ENCODE data around the gene VIPAS39. TPM values are rescaled to one million over a fixed set of nuclear protein-coding genes. Genes with fewer than 3 reads are reported as not detected.

VIPAS39 gene
- total RNA-seq, 6 experiments from 2014 or later, result 7.2 to 9.9 (median 8.6) TPM

- peaks cover 10 to 51% (median 30%) of the 10 kb centered on the region in 4 donors for H3K36me3 ChIP-seq
- intact Hi-C loops (cut with DNase I), result no loop called here
- no peak for ATAC-seq
- H3K9me3 ChIP-seq, result no peaks in the 10 kb centered on the region
- H3K4me1 ChIP-seq, result no peaks in the 10 kb centered on the region
- no peak for DNase-seq
- TF ChIP-seq POLR2A (IDR thresholded peaks at IDR 0.05), result no peak
- no peak for TF ChIP-seq CTCF (IDR thresholded peaks at IDR 0.05)
- no peaks in the 10 kb centered on the region for H3K27me3 ChIP-seq
- 91% methylated on average over 1 of the region's 1 CpG for WGBS (ENCODE audit: insufficient coverage, low coverage, low lambda C conversion rate, missing lambda C conversion rate)
- no peak overlapping the region for H3K27ac ChIP-seq
- H3K4me3 ChIP-seq, result no peak overlapping the region
These were observed 12.1 kb upstream of the VIPAS39 start for GRCh38 chr14:77469539-77469938.

- intact Hi-C loops (cut with DNase I), result no loop called here
- no peak for ATAC-seq
- no peaks in the 10 kb centered on the region for H3K9me3 ChIP-seq
These were observed 11.7 kb upstream of the VIPAS39 start for GRCh38 chr14:77469067-77469505.

GRCh38 chr14:77467801-77468200, 10.4 kb upstream of the VIPAS39 start:
- no peak overlapping the region for H3K4me3 ChIP-seq
- intact Hi-C loops (cut with DNase I), result no loop called here
- no peaks in the 10 kb centered on the region for H3K4me1 ChIP-seq
- ATAC-seq, result no peak
- TF ChIP-seq POLR2A (IDR thresholded peaks at IDR 0.05) (no peak), CTCF (IDR thresholded peaks at IDR 0.05) (no peak)
- peaks cover 12 to 69% (median 44%) of the 10 kb centered on the region in 4 donors for H3K36me3 ChIP-seq
- 80% methylated on average over 4 of the region's 5 CpGs for WGBS (ENCODE audit: insufficient coverage, low coverage, low lambda C conversion rate, missing lambda C conversion rate)
- H3K27ac ChIP-seq, result no peak overlapping the region
- no peaks in the 10 kb centered on the region for H3K9me3 ChIP-seq
- DNase-seq, result no peak
- no peaks in the 10 kb centered on the region for H3K27me3 ChIP-seq

More at GRCh38 chr14:77469067-77469505, 11.7 kb upstream of the VIPAS39 start:
- Histone ChIP-seq H3K27ac (no peak overlapping the region), H3K4me1 (no peaks in the 10 kb centered on the region), H3K27me3 (no peaks in the 10 kb centered on the region), H3K4me3 (no peak overlapping the region), H3K36me3 (peaks cover 12 to 56% (median 33%) of the 10 kb centered on the region in 4 donors)
- no peak for DNase-seq
- WGBS (ENCODE audit: insufficient coverage, low coverage, low lambda C conversion rate, missing lambda C conversion rate), result 75% methylated on average over 4 of the region's 14 CpGs
- TF ChIP-seq POLR2A (IDR thresholded peaks at IDR 0.05) (no peak), CTCF (IDR thresholded peaks at IDR 0.05) (no peak)

- H3K27ac ChIP-seq, result peak overlapping the region in 1 of 3 donors; percentile 99
These were observed 1.8 kb upstream of the VIPAS39 start for GRCh38 chr14:77459072-77459723.

More at GRCh38 chr14:77459072-77459723, 1.8 kb upstream of the VIPAS39 start:
- H3K27me3 ChIP-seq, result no peaks in the 10 kb centered on the region
- intact Hi-C loops (cut with DNase I), result no loop called here
- H3K36me3 ChIP-seq, result peaks cover 7 to 48% (median 33%) of the 10 kb centered on the region in 4 donors
- TF ChIP-seq POLR2A (IDR thresholded peaks at IDR 0.05) (no peak), CTCF (IDR thresholded peaks at IDR 0.05) (peak; percentile 33 to 47 (median 40))
- H3K4me1 ChIP-seq, result peaks cover 0 to 20% (median 4%) of the 10 kb centered on the region in 4 donors
- ATAC-seq (no peak), DNase-seq (peak in 1 of 3 donors; percentile 47)
- H3K9me3 ChIP-seq, result no peaks in the 10 kb centered on the region
- H3K4me3 ChIP-seq, result peak overlapping the region; percentile 72 to 83 (median 81)
- WGBS (ENCODE audit: insufficient coverage, low coverage, low lambda C conversion rate, missing lambda C conversion rate), result 40% methylated on average over 13 of the region's 13 CpGs
